ACHN (cell line): ENCODE measurements around the gene LRCH1.

Source experiments
- DNase-seq: peaks from one replicate; pipeline ENCODE4 v3.0.0-alpha.2; 2015
- in situ Hi-C: cut with HindIII; loops from 2 replicates; pipeline ENCODE4 v1.10.0; 2017; ENCODE audit warnings: low sequenced_read_pairs, low pct_ligation_motif_present, low pct_unique_long_range_greater_than_20kb

LRCH1 gene

GRCh38 chr13:46782066-46782465, 229.1 kb downstream of the LRCH1 start:
- DNase-seq, result no peak
- in situ Hi-C loops, result no loop called here

DNA sequence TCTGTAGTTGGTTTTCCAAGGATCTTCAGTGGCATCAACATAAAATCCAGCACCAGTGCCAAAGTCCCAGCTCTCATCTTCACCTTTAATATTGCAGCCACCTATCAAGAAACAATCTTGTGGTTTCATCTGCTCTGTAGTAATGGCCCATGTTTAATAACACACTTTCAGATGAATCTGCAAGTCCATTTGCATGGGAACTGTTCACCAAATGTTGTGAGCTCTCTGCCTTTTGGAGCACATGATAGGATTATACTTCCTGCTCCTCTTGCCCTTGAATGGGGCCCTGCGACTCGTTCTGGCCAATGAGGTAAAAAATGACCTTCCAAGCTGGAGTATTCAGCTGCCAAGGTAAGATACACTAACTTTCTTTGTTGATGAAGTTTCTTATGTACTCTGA, 229.7 kb downstream of the LRCH1 start:
- DNase-seq, result no peak
- in situ Hi-C loops, result no loop called here

DNA sequence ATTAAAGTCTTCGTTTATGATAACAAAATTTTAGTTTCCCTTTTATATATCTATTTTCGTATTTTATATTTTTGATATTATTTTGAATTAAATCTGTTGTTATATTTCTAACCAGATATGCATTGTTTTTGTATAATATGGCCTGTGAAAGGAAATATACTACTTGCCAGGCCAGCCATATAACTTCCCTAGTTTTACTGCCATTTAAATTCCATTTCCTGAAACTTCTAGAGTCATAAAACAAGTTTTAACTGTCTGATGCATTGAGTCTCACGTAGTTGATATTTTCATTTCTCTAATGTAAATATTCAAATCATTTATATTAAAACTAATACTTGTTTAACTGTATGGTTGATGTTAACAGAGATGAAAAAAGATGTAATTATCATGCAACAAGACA, 230.5 kb downstream of the LRCH1 start:
- in situ Hi-C loops, result no loop called here
- no peak for DNase-seq

- DNase-seq, result no peak
- in situ Hi-C loops, result no loop called here
These were observed 242.4 kb downstream of the LRCH1 start for GRCh38 chr13:46795321-46795720.

DNA sequence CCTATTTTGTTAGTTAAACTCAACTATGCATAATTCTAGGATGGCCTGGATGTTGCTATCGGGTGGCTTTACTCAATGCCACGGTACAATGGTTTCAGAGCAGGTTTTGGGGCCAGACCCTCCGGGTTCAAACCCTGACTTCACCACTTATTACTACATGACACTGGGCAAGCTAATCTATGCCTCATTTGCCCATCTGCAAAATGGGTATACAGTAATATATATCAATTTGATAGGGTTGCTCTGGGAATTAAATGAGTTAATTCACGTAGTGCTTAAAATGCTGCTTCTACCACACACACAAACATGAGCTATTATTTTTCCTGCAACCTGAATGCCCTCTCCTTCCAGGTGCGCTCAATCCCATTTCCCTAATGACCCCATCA, 243.2 kb downstream of the LRCH1 start:
- in situ Hi-C loops, result no loop called here
- DNase-seq, result no peak

DNA sequence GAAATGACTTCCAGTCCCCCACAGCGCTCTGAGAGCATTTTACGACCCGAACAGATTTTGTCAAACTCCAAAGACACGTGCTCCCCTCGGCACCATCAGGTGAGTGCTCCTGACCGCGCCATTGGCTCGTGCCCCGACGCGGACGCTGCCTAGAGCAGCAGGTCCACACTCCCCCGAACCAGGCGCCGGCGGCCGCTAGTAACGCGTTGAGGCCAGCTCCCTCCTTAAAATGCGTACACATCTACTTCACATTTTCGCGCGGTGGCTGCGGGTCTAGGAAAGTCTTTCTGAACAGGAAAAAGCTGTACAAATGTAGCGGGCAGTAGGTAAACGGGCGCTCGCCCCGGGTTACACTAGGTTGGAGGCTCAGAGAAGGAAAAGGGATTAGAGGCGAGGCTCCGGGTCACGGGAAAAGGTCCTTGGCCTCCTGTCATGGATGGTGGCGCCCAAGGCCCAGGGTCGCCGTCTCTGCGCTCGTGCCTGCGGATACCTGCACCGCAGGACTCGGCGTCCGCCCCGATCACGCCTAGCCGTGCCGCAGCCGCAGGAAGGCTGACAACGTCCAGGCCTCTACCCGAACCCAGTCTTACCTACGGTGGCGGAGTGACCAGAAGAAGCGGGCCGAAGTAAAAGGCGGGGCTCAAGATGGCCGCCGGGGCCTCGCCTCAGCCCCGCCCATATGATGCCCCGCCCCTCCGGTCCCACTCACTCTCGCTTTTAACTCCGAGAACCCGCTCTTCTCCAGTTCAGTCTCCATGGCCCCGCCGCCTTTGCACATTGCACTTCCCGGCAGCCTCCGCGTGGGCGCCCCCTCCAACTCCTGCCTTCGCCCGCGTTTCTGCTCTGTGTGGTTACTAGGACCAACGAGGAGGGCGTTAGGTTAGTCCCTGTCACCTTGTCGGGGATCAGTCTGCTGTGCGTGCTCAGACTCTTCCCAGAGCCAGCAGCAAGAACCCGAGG, 243.8 kb downstream of the LRCH1 start, which contains the start of gene ESD:
Gene ESD, minus strand, starts transcription at position 647 of the 960 bp plus-strand sequence. CDS start 5,748 bp downstream, outside the sequence.
- DNase-seq, result peak; percentile 93
- in situ Hi-C loops, result no loop called here

GRCh38 chr13:46797501-46798237, 244.7 kb downstream of the LRCH1 start:
- peak; percentile 38 for DNase-seq
- in situ Hi-C loops, result no loop called here

- DNase-seq, result no peak
- in situ Hi-C loops, result no loop called here
These were observed 246.2 kb downstream of the LRCH1 start for GRCh38 chr13:46799139-46799538.

DNA sequence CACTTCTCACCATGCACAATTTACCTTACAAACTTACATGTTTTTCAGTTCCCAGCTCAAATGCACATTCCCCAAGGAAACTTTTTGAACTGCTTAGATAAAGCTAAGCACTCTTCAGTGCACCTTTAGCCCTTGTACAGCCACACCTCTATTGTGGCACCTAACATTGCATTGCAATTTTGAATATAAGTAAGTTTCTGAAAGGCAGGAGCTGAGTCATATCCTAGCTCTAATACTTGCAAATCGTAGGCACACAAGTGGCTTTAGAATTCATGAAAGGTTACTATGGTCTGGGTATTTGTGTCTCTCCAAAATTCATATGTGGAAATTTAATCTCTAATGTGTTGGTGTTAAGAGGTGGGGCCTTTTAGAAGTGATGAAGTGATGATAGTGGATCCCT, 248.9 kb downstream of the LRCH1 start:
- no peak for DNase-seq
- in situ Hi-C loops, result no loop called here
